ENCODE measurements around the gene RNF208. TPM values are rescaled to one million over a fixed set of nuclear protein-coding genes. Genes with fewer than 3 reads are reported as not detected.

Gene RNF208
- total and polyA plus RNA-seq, 2 donors (not counting 3 experiments of a cell fraction or from before 2014, with no cell fraction given), result 1.3 to 4.8 TPM

DNA sequence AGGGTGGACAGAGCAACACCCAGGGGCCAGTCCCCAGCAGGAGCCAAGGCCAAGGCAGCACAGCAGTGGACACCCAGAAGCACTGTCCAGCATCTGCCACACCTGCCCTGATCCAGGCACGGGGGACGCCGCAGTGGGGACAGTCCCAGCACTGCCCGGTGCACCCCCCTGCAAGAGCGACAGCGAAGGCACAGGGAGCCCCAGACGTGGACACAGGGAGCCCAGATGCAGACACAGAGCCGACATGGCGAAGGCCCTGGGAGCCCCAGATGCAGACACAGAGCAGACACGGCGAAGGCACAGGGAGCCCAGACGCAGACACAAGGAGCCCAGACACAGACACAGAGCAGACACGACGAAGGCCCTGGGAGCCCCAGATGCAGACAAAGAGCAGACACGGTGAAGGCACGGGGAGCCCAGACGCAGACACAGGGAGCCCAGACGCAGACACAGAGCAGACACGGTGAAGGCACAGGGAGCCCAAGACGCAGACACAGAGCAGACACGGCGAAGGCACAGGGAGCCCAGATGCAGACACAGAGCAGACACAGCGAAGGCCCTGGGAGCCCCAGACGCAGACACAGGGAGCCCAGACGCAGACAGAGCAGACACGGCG, 38.0 kb downstream of the RNF208 start:
- Histone ChIP-seq H3K4me2 (ENCODE audit: insufficient read depth, low read length) (no peak overlapping the region), H3K9me3 (replicated peaks; ENCODE audit: control insufficient read depth, insufficient read depth, low read length) (no peaks in the 10 kb centered on the region), H3K27ac (ENCODE audit: insufficient read depth, low read depth, low read length) (no peak overlapping the region), H3K36me3 (ENCODE audit: control insufficient read depth in 2 of 2, extremely low read depth in 1 of 2, insufficient read depth in 2 of 2, low read length in 2 of 2) (peaks cover 0 to 53% of the 10 kb centered on the region in 2 experiments), H3K9ac (replicated peaks; ENCODE audit: extremely low read depth, insufficient read depth, low read length) (no peak overlapping the region), H4K20me1 (replicated peaks; ENCODE audit: control insufficient read depth, extremely low read depth, insufficient read depth, low read length) (no peaks in the 10 kb centered on the region), H3K4me1 (ENCODE audit: control insufficient read depth, extremely low read depth, insufficient read depth, low read length) (peaks cover 9% of the 10 kb centered on the region), H3K79me2 (ENCODE audit: control insufficient read depth, insufficient read depth, low read length) (peaks cover 21% of the 10 kb centered on the region), H3K4me3 (replicated peaks in 1 of 3; ENCODE audit: insufficient read depth in 1 of 3, low read depth in 1 of 3, low read length in 3 of 3) (no peak overlapping the region), H3K9me1 (replicated peaks; ENCODE audit: control insufficient read depth, extremely low read depth, insufficient read depth, low read length) (no peaks in the 10 kb centered on the region), H2AFZ (ENCODE audit: low read depth, low read length) (no peak overlapping the region), H3K27me3 (ENCODE audit: control insufficient read depth in 2 of 2, insufficient read depth in 2 of 2, low read length in 2 of 2) (no peaks in the 10 kb centered on the region)
- FAIRE-seq (no peak), DNase-seq (ENCODE audit: low read depth, low spot score) (no peak)
- TF ChIP-seq MYC (IDR thresholded peaks at IDR 0.05; ENCODE audit: low read depth, low read length), result no peak
- TF ChIP-seq POLR2AphosphoS5 (IDR thresholded peaks at IDR 0.05; ENCODE audit: insufficient read depth, low read depth, low read length), result no peak
- TF ChIP-seq POLR2A (IDR thresholded peaks at IDR 0.05; ENCODE audit: low read depth, low read length), result no peak
- no peak for TF ChIP-seq FOS (IDR thresholded peaks at IDR 0.05; ENCODE audit: borderline replicate concordance, insufficient read depth, low read length)
- TF ChIP-seq GATA2 (IDR thresholded peaks at IDR 0.05; ENCODE audit: insufficient read depth, insufficient read length, low read depth, low read length), result no peak
- TF ChIP-seq JUN (IDR thresholded peaks at IDR 0.05; ENCODE audit: borderline replicate concordance, insufficient read depth, insufficient read length, low read depth), result no peak
- no peak for TF ChIP-seq EZH2 (IDR thresholded peaks at IDR 0.05; ENCODE audit: borderline replicate concordance, low read depth, low read length, severe bottlenecking)
- TF ChIP-seq, protein P1, sequence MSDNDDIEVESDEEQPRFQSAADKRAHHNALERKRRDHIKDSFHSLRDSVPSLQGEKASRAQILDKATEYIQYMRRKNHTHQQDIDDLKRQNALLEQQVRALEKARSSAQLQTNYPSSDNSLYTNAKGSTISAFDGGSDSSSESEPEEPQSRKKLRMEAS (IDR thresholded peaks at IDR 0.05; ENCODE audit: insufficient read depth, insufficient read length), result no peak
- TF ChIP-seq, protein P2, sequence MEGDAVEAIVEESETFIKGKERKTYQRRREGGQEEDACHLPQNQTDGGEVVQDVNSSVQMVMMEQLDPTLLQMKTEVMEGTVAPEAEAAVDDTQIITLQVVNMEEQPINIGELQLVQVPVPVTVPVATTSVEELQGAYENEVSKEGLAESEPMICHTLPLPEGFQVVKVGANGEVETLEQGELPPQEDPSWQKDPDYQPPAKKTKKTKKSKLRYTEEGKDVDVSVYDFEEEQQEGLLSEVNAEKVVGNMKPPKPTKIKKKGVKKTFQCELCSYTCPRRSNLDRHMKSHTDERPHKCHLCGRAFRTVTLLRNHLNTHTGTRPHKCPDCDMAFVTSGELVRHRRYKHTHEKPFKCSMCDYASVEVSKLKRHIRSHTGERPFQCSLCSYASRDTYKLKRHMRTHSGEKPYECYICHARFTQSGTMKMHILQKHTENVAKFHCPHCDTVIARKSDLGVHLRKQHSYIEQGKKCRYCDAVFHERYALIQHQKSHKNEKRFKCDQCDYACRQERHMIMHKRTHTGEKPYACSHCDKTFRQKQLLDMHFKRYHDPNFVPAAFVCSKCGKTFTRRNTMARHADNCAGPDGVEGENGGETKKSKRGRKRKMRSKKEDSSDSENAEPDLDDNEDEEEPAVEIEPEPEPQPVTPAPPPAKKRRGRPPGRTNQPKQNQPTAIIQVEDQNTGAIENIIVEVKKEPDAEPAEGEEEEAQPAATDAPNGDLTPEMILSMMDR (IDR thresholded peaks at IDR 0.05; ENCODE audit: extremely low read depth in 1 of 2, insufficient read depth in 1 of 2, low read depth in 1 of 2, low read length in 2 of 2), result no peak
- intact Hi-C loops (cut with micrococcal nuclease), result no loop called here
- ChIA-PET CTCF (no interaction called here), POLR2A (interaction anchor here (0.6 kb wide), 1 partner anchor 61 kb away, joined by 6 read pairs; no protein-coding TSS in a partner anchor)
- no TSS peak for BruUV-seq (replicated peaks)
- dilution Hi-C loops (cut with MboI; ENCODE audit: extremely low pct_ligation_motif_present, low sequenced_read_pairs), result no loop called here

Data from endothelial cell of umbilical vein (primary cell).